SKM-1 treated with dmso at 0.1 percent for 144 hours (cell line): ENCODE data around the gene DMAC2.
"Not testable (repeated sequence)": the region's sequence is repeated elsewhere in the genome, so short reads cannot be mapped to it uniquely, and the experiment has no call there.

Experiments used
- DNase-seq: peaks from one replicate; lab custom pipeline; 2025; ENCODE audit not compliant: unreplicated experiment; lab: John Stamatoyannopoulos, UW

The DMAC2 gene

DNA sequence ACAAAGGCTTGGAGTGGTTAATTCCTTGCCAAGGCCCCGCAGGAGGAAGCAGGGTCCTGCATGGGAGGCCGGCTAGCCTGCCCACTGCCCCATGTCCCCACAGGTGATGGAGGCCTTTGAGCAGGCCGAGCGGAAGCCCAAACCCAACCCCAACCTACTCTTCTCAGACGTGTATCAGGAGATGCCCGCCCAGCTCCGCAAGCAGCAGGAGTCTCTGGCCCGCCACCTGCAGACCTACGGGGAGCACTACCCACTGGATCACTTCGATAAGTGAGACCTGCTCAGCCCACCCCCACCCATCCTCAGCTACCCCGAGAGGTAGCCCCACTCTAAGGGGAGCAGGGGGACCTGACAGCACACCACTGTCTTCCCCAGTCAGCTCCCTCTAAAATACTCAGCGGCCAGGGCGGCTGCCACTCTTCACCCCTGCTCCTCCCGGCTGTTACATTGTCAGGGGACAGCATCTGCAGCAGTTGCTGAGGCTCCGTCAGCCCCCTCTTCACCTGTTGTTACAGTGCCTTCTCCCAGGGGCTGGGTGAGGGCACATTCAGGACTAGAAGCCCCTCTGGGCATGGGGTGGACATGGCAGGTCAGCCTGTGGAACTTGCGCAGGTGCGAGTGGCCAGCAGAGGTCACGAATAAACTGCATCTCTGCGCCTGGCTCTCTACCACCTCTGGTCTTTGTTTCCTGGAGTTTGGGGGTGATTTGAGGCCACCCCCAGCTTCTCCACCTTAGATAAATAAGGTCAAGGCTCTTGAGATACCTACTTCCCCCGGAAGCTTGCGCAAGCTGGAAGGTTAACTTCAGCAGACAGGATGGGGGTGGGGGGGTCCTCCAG, 15.2 kb downstream of the DMAC2 start:
- peak; percentile 29 for DNase-seq

DNA sequence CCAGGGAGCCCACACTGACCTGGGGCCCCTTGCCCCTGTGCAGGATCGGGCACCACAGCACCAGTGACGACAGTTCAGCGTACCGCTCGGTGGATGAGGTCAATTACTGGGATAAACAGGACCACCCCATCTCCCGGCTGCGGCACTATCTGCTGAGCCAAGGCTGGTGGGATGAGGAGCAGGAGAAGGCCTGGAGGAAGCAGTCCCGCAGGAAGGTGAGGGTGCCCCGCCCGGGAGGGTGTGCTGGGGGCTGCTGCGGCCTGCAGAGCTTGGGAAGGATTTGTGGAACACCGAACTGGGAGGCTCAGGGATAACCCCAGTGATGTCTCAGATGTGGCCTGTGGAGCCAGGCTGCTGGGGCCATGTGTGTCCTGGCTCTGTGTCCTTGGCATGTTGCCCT, 16.8 kb downstream of the DMAC2 start:
- no peak for DNase-seq

DNA sequence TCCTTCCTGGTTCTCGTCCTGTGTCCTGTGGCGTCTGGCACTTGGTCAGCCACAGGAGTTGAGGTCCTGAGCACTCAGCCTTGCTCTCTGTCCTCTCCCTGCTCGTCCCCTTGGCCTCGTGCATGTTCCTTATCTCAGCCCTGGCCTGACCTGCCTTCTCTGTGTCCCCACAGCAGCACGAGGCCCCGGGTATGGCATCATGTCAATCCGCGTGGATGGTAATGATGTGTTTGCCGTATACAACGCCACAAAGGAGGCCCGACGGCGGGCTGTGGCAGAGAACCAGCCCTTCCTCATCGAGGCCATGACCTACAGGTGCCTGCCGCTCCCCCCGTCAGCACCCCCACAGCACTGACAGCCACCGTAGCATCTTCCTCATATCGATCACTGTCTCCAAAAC, 17.3 kb downstream of the DMAC2 start:
- DNase-seq: no peak

DNA sequence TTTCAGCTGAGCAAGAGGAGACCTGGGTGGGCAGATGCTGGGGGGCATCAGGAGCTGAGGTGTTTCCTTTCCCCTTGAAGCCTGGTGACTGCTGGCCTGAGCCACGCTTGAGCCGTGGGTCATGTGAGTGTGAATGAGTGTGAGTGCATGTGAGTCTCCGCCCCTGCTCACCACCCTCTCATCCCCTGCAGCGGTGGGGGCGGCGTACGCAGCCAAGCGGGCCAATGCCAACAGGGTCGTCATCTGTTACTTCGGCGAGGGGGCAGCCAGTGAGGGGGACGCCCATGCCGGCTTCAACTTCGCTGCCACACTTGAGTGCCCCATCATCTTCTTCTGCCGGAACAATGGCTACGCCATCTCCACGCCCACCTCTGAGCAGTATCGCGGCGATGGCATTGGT, 17.7 kb downstream of the DMAC2 start:
- DNase-seq: no peak

GRCh38 chr19:41421314-41421713, 18.4 kb downstream of the DMAC2 start:
- no peak for DNase-seq

GRCh38 chr19:41420101-41420880, 19.4 kb downstream of the DMAC2 start:
- DNase-seq: peak; percentile 92

DNA sequence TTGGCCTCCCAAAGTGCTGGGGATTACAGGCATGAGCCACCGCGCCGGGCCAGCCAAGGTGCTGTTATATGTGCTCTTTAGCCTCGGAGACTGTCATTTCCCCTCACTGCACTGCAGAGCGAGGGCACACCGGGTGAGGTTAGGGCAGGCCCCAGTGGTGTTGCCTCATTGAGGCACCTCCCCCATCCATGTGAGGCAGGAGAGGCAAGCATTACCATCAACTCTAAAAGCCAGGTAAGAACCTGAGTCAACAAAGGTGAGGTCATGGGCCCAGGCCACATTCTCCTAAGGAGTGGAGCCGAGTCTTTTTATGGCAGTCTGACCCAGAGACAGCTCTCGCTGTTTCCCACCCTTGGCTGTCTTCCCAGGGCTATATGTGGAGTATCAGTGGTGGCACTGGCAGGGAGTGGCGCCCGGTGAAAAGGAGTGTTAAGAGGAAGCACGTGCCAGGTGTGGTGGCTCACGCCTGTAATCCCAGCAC, 23.5 kb downstream of the DMAC2 start:
- DNase-seq: peak; percentile 44

DNA sequence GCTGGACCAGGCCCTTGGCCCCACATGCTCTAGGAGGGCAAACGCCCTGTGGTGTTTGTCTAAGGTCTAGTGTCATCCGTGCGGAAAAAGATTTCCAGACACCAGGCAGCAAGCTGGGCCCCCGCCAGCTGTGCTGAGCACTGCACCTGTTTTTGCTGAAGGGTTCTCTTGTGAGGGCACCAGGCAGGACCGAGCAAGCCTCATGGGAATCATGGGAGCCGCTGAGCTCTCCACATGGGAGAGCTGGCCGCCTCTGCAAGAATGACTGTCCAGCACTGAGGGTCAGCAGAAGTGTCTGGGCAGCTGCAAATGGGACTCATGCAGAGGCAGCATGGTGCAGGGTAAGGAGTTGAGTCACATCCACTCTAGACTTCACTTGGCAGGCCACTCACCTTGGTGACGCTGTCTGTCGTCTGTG, 24.5 kb downstream of the DMAC2 start:
- DNase-seq: no peak

DNA sequence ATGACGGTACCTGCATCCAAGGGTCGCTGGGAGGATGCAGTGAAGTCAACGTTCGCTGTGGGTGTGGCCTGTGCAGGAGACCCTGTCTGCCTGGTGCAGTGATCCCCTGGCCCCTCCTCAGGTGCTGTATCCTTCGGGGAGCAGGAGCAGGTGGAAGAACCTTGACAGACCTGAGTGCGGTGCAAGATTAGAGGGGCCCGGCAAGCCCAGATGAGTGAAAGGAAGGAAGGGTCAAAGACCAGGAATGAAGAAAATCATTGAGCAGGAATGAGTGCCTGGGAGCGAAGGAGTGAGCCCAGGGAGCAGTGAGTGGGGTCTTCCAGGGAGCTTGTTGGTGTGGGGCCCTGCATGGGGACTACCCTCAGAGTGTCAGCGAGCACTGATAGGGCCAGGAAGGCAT, 25.3 kb downstream of the DMAC2 start:
- no peak for DNase-seq

GRCh38 chr19:41413947-41414346, 25.8 kb downstream of the DMAC2 start:
- DNase-seq: no peak

DNA sequence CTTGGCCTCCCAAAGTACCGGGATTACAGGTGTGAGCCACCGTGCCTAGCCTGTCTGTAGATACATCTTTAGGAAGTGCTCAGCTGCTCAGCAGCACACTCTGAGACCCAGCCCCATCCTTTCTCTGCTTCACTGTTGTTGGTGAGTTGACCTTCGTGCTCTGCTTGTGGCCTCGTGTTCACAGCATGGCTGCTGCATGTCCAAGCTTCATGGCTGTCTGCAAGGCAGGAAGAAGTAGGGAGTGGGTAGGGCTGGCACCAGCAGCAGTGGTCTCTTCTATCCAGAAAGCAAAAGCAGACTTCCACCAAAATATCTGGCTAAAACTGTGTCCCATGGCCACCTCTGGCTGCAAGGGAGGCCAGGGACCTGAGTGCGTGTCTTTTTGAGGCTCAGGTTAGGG, 26.8 kb downstream of the DMAC2 start:
- no peak for DNase-seq

- no peak for DNase-seq
These were observed 27.8 kb downstream of the DMAC2 start for GRCh38 chr19:41411968-41412265.

DNA sequence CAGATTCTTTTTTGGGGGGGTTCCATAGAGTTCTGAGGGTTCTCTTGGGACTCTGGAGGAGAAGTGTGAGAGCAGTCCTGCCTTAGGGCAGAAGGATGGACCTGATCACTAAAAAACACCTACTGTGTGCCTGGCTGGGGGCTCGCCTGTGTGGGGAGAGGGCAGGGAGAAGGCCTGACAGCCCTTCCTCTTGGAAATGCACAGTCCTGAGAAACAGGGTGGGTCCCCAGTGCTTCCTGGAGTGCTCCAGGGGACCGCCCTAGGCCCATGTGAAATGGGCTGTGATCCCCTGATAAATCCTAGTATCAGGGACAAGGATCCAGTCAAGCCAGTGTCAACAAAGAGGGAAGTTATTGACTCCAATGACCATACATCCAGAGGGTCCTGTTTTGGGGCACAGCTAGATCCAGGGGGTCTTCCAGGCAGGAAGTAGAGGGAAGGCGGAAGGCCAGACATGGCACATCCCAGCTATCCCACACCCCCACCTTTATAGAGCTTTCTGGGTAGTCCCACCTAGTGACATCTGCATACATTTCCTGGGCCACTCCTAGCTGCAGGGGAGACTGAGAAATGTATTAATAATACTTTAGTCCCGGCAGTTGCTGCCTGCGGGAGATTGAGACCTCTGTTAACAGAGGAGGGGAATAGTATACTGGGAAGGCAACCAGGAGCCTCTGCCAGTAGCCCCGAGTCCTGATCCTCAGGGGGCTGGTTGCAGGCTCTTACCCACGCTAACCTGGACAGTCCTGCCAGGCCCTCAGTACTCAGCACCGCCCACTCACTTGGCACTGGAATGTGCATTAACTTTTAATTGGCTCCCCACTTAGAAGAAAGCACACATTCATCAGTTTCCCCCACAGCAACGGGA, 28.4 kb downstream of the DMAC2 start:
- DNase-seq: no peak

- DNase-seq: no peak
These were observed 29.2 kb downstream of the DMAC2 start for GRCh38 chr19:41410336-41411054.

DNA sequence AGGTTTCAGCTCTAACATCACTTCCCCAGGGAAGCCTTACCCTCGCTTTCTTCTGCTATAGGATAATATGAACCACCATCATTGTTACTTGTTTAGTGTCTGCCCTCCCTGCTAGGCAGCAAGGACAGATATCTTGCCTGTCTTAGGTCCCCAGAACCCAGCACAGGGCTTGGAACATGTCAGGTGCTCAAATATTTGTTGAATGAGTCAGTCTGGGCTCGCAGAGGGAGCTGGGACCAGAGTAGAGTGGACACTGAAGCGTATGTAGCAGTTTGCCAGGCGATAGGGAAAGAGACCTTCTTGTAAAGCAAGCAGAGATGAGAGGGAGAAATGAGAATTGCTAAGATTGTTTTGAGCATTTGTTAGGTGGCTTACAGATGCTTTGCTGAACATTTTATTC, 30.4 kb downstream of the DMAC2 start:
- no peak for DNase-seq

- DNase-seq: not testable (repeated sequence)
These were observed 30.9 kb downstream of the DMAC2 start for GRCh38 chr19:41408846-41409245.

DNA sequence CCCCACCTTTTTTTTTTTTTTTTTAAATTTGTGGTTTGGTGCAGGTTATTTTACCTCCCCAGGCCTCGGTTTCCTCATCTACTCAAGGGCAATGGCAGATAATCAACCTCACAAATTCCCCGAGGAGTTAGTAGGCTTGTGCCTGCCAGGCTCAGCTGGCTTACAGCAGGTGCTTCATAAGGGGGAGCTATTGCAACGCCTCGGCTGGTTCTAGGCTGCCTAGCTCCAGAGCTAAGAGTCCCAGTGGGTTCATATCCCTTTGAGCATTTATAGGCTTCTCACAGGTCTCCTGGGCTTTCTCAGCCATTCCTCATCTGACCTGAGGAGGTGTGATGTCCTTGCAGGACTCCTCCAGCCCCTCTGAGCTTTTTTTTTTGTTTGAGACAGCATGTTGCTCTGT, 31.5 kb downstream of the DMAC2 start:
- DNase-seq: peak; percentile 47

DNA sequence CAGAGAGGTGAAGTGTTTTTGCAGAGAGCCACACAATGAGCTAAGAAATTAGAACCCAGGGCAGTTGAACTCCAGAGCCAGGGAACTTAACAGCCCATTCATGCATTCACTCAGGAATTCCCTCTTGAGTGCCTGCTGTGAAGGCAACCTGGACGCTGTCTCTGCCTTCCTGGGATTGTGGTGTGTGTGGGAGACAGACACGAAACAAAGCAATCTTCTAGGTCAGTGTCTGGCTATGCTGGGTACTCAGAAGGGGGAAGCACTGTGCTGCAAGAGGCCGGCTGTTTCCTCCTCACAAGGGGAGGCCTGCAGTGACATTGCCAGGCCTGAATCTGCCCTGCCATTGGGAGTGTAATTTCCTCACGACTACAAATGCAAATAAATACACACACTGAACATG, 32.4 kb downstream of the DMAC2 start:
- DNase-seq: peak; percentile 65

DNA sequence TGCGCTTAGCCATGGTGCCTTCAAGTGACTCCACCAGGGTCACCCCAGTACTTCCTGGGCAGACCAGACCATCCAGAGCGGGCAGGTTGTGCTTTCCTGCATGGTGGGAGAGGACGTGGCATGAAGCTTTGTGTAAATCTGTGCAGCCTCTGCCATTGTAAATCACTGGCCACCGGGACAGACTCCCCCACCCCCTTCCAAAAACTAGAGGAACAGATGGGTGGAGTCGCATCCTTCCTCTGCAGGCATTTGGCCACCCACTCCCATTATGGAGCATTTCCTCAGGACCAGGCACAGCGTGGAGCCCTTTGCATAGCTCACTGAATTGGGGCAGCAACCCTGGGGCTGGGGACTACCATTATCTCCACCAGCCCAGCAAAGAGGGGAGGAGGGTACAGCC, 33.9 kb downstream of the DMAC2 start:
- no peak for DNase-seq

GRCh38 chr19:41403181-41403970, 36.3 kb downstream of the DMAC2 start:
- DNase-seq: no peak
